Spleen (tissue), 11 donors: ENCODE data around the gene PRKCH. TPM values are rescaled to one million over a fixed set of nuclear protein-coding genes. Genes with fewer than 3 reads are reported as not detected.
A peak's percentile ranks its signal among the peaks of the same experiment; 100 is the strongest.

Experiments used
- DNase-seq: peaks from one replicate; pipeline ENCODE4 v3.0.0-alpha.2; 2020
- H3K27ac ChIP-seq, 8 donors: fragments of 200-600 bp; sonication (generic) in 7 of 8; 1 replicate in 4 of 8; 2 replicates in 4 of 8; pipeline versions ENCODE4 v1.5.0 to v1.8.0; 2016 to 2021; ENCODE audit warnings: inconsistent platforms in 4 of 8, mild to moderate bottlenecking in 4 of 8, moderate library complexity in 1 of 8
- H3K27me3 ChIP-seq, 7 donors: fragments of 200-600 bp; sonication (generic) in 6 of 7; replicated peaks in 1 of 7; 1 replicate in 4 of 7; 2 replicates in 3 of 7; pipeline versions ENCODE4 v1.5.0 to v1.8.0; 2016 to 2021; ENCODE audit warnings: inconsistent platforms in 3 of 7, mild to moderate bottlenecking in 1 of 7
- H3K36me3 ChIP-seq, 6 donors: fragments of 200-600 bp; sonication (generic) in 5 of 6; 1 replicate in 4 of 6; 2 replicates in 2 of 6; pipeline versions ENCODE4 v1.5.0 to v1.8.0; 2016 to 2021; ENCODE audit warnings: inconsistent platforms in 2 of 6
- H3K4me1 ChIP-seq, 6 donors: fragments of 200-600 bp; sonication (generic) in 5 of 6; 1 replicate in 3 of 6; 2 replicates in 3 of 6; pipeline versions ENCODE4 v1.5.0 to v1.8.0; 2016 to 2021; ENCODE audit warnings: inconsistent platforms in 3 of 6
- H3K4me3 ChIP-seq, 8 donors: fragments of 200-600 bp; sonication (generic) in 7 of 8; 1 replicate in 4 of 8; 2 replicates in 4 of 8; pipeline versions ENCODE4 v1.5.0 to v1.8.0; 2016 to 2021; ENCODE audit warnings: inconsistent platforms in 4 of 8, mild to moderate bottlenecking in 4 of 8, moderate library complexity in 2 of 8
- H3K9me3 ChIP-seq, 8 donors: fragments of 200-600 bp; sonication (generic) in 7 of 8; 1 replicate in 4 of 8; 2 replicates in 4 of 8; pipeline versions ENCODE4 v1.5.0 to v1.8.0; 2016 to 2021; ENCODE audit warnings: inconsistent platforms in 4 of 8
- POLR2A ChIP-seq, 3 donors: fragments of 450-650 bp; IDR thresholded peaks; one replicate each; pipeline ENCODE4 v1.5.1; 2017; ENCODE audit warnings: antibody characterized with exemption in 3 of 3, mild to moderate bottlenecking in 1 of 3
- POLR2AphosphoS5 ChIP-seq, 3 donors: sonication (generic); formaldehyde crosslinking; IDR thresholded peaks; one replicate each; pipeline ENCODE4 v1.5.1; 2017; ENCODE audit warnings: antibody characterized with exemption in 3 of 3
- WGBS, 5 donors: extraction: QIAGEN DNeasy Blood & Tissue Kit in 3 of 5; methylation state at CpG; one replicate each; pipeline versions ENCODE4 v1.1.5 to v1.1.7; 2013 to 2018; 5-methylcytosine and 5-hydroxymethylcytosine counted together
- intact Hi-C: fragments of 100-400 bp; cut with DNase I; formaldehyde crosslinking; loops from one replicate; pipeline ENCODE4 v1.15.0; 2023; ENCODE audit warnings: low total_unique reads
- polyA plus RNA-seq, 3 donors: library from polyadenylated mRNA; stranded (reverse); fragments of 200-250 nt; gene quantifications; one replicate each; pipeline ENCODE4 v1.2.1, GENCODE V29; 2013
- total RNA-seq, 7 donors: library from RNA; depleted of rRNA in 3 of 7; stranded (reverse); fragments of >200 nt in 3 of 7; fragmentation: NEBNext Ultra II Directional in 4 of 7; extraction: Animal tissue kit (Norgen Biotek cat#: 25700) in 4 of 7; gene quantifications; one replicate each; pipeline versions ENCODE4 v1.1.0 to v1.2.1, GENCODE V29; 2016 to 2021
- TF ChIP-seq, protein P1 (sequence below), 11 experiments: fragments of 200-600 bp in 7 of 11; fragments of 450-650 bp in 4 of 11; sonication (generic) in 4 of 11; IDR thresholded peaks in 8 of 11; conservative IDR thresholded peaks in 3 of 11; 1 replicate in 7 of 11; 2 replicates in 4 of 11; pipeline versions ENCODE4 v1.4.0 to v1.8.0; 2016 to 2021; ENCODE audit warnings: antibody characterized with exemption in 11 of 11, inconsistent platforms in 4 of 11, mild to moderate bottlenecking in 1 of 11
- donor health status: healthy with polysubstance abuse.
- donor health status: DM: no; HTN: no; CAD: no; lungs with moderate emphysema.
- donor health status: DM: no; HTN: no; CAD: no.
- donor health status: Bipolar disorder and iron deficiency.
- donor health status: healthy.
- donor health status: DM: no; HTN: no; CAD: no.
- donor health status: DM: yes; HTN: yes; CAD: no.

Gene PRKCH
- total and polyA plus RNA-seq, 10 donors = 10.0 to 184 (median 105) TPM

GRCh38 chr14:61343991-61344405 lies 22.6 kb downstream of the PRKCH start:
- H3K36me3 ChIP-seq = no peaks in the 10 kb centered on the region
- intact Hi-C loops = no loop called here
- 37 to 65% (median 52%) methylated on average over 4 of the region's 4 CpGs for WGBS, 5 donors
- H3K27me3 ChIP-seq = no peaks in the 10 kb centered on the region
- peaks cover 29 to 99% (median 78%) of the 10 kb centered on the region in 6 donors for H3K4me1 ChIP-seq
- no peak for DNase-seq
- TF ChIP-seq POLR2A (IDR thresholded peaks at IDR 0.05) (no peak), POLR2AphosphoS5 (IDR thresholded peaks at IDR 0.05) (no peak)
- TF ChIP-seq, protein P1, sequence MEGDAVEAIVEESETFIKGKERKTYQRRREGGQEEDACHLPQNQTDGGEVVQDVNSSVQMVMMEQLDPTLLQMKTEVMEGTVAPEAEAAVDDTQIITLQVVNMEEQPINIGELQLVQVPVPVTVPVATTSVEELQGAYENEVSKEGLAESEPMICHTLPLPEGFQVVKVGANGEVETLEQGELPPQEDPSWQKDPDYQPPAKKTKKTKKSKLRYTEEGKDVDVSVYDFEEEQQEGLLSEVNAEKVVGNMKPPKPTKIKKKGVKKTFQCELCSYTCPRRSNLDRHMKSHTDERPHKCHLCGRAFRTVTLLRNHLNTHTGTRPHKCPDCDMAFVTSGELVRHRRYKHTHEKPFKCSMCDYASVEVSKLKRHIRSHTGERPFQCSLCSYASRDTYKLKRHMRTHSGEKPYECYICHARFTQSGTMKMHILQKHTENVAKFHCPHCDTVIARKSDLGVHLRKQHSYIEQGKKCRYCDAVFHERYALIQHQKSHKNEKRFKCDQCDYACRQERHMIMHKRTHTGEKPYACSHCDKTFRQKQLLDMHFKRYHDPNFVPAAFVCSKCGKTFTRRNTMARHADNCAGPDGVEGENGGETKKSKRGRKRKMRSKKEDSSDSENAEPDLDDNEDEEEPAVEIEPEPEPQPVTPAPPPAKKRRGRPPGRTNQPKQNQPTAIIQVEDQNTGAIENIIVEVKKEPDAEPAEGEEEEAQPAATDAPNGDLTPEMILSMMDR (IDR thresholded peaks at IDR 0.05 in 8 of 11, conservative IDR thresholded peaks at IDR 0.05 in 3 of 11) = no peak
- H3K27ac ChIP-seq = peak overlapping the region; percentile 49 to 92 (median 76)
- peak overlapping the region in 1 of 8 donors; percentile 39 for H3K4me3 ChIP-seq
- no peaks in the 10 kb centered on the region for H3K9me3 ChIP-seq

GRCh38 chr14:61344437-61345150 lies 23.2 kb downstream of the PRKCH start:
- Histone ChIP-seq H3K4me3 (peak overlapping the region in 1 of 8 donors; percentile 39), H3K27ac (peak overlapping the region; percentile 49 to 92 (median 76)), H3K36me3 (no peaks in the 10 kb centered on the region), H3K27me3 (no peaks in the 10 kb centered on the region), H3K4me1 (peaks cover 29 to 99% (median 78%) of the 10 kb centered on the region in 6 donors), H3K9me3 (no peaks in the 10 kb centered on the region)
- no peak for DNase-seq
- 57 to 70% (median 64%) methylated on average over 7 of the region's 7 CpGs for WGBS, 5 donors
- intact Hi-C loops = no loop called here
- TF ChIP-seq POLR2AphosphoS5 (IDR thresholded peaks at IDR 0.05) (no peak), POLR2A (IDR thresholded peaks at IDR 0.05) (no peak)
- TF ChIP-seq, protein P1 (IDR thresholded peaks at IDR 0.05 in 8 of 11, conservative IDR thresholded peaks at IDR 0.05 in 3 of 11) = no peak

- no peaks in the 10 kb centered on the region for H3K27me3 ChIP-seq
- peak overlapping the region; percentile 49 to 92 (median 76) for H3K27ac ChIP-seq
- H3K4me3 ChIP-seq = peak overlapping the region in 1 of 8 donors; percentile 39
- 40 to 58% (median 51%) methylated on average over 2 of the region's 2 CpGs for WGBS, 5 donors
- no peak for DNase-seq
- H3K9me3 ChIP-seq = no peaks in the 10 kb centered on the region
- peaks cover 29 to 99% (median 77%) of the 10 kb centered on the region in 6 donors for H3K4me1 ChIP-seq
- TF ChIP-seq, protein P1 (IDR thresholded peaks at IDR 0.05 in 8 of 11, conservative IDR thresholded peaks at IDR 0.05 in 3 of 11) = no peak
- H3K36me3 ChIP-seq = no peaks in the 10 kb centered on the region
- intact Hi-C loops = no loop called here
These were observed 23.7 kb downstream of the PRKCH start for GRCh38 chr14:61345151-61345482.

GRCh38 chr14:61346221-61346620 lies 24.8 kb downstream of the PRKCH start:
- Histone ChIP-seq H3K27me3 (no peaks in the 10 kb centered on the region), H3K9me3 (no peaks in the 10 kb centered on the region), H3K4me3 (peak overlapping the region in 1 of 8 donors; percentile 38), H3K36me3 (no peaks in the 10 kb centered on the region), H3K27ac (peak overlapping the region in 6 of 8 donors; percentile 12 to 92 (median 84)), H3K4me1 (peaks cover 29 to 100% (median 77%) of the 10 kb centered on the region in 6 donors)
- TF ChIP-seq POLR2A (IDR thresholded peaks at IDR 0.05) = no peak
- TF ChIP-seq, protein P1 (IDR thresholded peaks at IDR 0.05 in 8 of 11, conservative IDR thresholded peaks at IDR 0.05 in 3 of 11) = no peak
- no peak for TF ChIP-seq POLR2AphosphoS5 (IDR thresholded peaks at IDR 0.05)
- no peak for DNase-seq
- intact Hi-C loops = no loop called here
- WGBS, 5 donors = 55 to 77% (median 60%) methylated on average over 2 of the region's 2 CpGs
